ENCODE data around the gene UCK1.

GRCh38 chr9:131500939-131501541, 30.0 kb downstream of the UCK1 start:
- TF ChIP-seq TAF1 (IDR thresholded peaks at IDR 0.05; ENCODE audit: low read depth, low read length), result no peak
- no peak; the same call in 1 of the 2 replicates for TF ChIP-seq POLR2AphosphoS5 (IDR thresholded peaks at IDR 0.05; ENCODE audit: low read depth, low read length)
- 0 out of 2 replicates have a peak, but pooled peaks have one; percentile 3 for TF ChIP-seq POLR2A (IDR thresholded peaks at IDR 0.05; ENCODE audit: low read depth, low read length)

All from GM12891 (cell line).